H1 (cell line): ENCODE measurements around the gene ELL. TPM values are rescaled to one million over a fixed set of nuclear protein-coding genes. Genes with fewer than 3 reads are reported as not detected.

Experiments used
- CBX8 ChIP-seq: fragments of 300-800, 300-1000 bp; sonication (generic); IDR thresholded peaks from 2 replicates; pipeline ENCODE4 v1.7.1; 2016; ENCODE audit warnings: low read depth, low read length, borderline replicate concordance
- KDM5A ChIP-seq: fragments of 200-600 bp; IDR thresholded peaks from 2 replicates; pipeline ENCODE4 v1.7.1; 2012; ENCODE audit warnings: mild to moderate bottlenecking, low read length, inconsistent platforms, mixed read lengths
- polyA plus RNA-seq, 7 experiments: library from polyadenylated mRNA; depleted of rRNA in 3 of 7; stranded (reverse) in 5 of 7; unstranded in 2 of 7; fragments of >200 nt in 5 of 7; fragments of 200-250 nt in 2 of 7; gene quantifications; 1 replicate in 5 of 7; 2 replicates in 1 of 7; 4 replicates in 1 of 7; pipeline versions ENCODE4 v1.2.1 to v1.2.3, GENCODE V29; 2011 to 2013; ENCODE audit warnings: missing spikeins in 2 of 7, mixed read lengths in 2 of 7
- total RNA-seq: library from RNA; stranded (reverse); fragmentation: NEBNext Ultra II Directional; extraction: Animal tissue kit (Norgen Biotek cat#: 25700); gene quantifications from 2 replicates; pipeline ENCODE4 v1.2.1, GENCODE V29; 2021
- TF ChIP-seq, protein P1 (sequence below): IDR thresholded peaks from 2 replicates; pipeline ENCODE4 v1.6.1; 2012; ENCODE audit warnings: low read length, inconsistent platforms

Gene ELL
- total and polyA plus RNA-seq, 2 of the 8 experiments (the other 6 are each of a cell fraction or from before 2014, with no cell fraction given): 5.2 to 10.5 TPM

GRCh38 chr19:18517606-18518005 is 4.3 kb downstream of the ELL start (continued):
- TF ChIP-seq CBX8 (no peak), KDM5A (no peak)
- TF ChIP-seq, protein P1, sequence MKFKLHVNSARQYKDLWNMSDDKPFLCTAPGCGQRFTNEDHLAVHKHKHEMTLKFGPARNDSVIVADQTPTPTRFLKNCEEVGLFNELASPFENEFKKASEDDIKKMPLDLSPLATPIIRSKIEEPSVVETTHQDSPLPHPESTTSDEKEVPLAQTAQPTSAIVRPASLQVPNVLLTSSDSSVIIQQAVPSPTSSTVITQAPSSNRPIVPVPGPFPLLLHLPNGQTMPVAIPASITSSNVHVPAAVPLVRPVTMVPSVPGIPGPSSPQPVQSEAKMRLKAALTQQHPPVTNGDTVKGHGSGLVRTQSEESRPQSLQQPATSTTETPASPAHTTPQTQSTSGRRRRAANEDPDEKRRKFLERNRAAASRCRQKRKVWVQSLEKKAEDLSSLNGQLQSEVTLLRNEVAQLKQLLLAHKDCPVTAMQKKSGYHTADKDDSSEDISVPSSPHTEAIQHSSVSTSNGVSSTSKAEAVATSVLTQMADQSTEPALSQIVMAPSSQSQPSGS: no peak
